Ovary (tissue), 3 donors: ENCODE data around the gene GOLGA3.

Source experiments
- POLR2A ChIP-seq: fragments of 450-650 bp; IDR thresholded peaks from one replicate; pipeline ENCODE4 v1.6.1; 2017; ENCODE audit warnings: antibody characterized with exemption, mild to moderate bottlenecking, moderate library complexity
- TF ChIP-seq, protein P1 (sequence below), 3 donors: fragments of 450-650 bp in 2 of 3; fragments of 200-600 bp in 1 of 3; IDR thresholded peaks; one replicate each; pipeline versions ENCODE4 v1.5.1 to v1.8.0; 2016 to 2022; ENCODE audit warnings: antibody characterized with exemption in 3 of 3, mild to moderate bottlenecking in 1 of 3
- donor health status: DM: no; HTN: no; CAD: no.

DNA sequence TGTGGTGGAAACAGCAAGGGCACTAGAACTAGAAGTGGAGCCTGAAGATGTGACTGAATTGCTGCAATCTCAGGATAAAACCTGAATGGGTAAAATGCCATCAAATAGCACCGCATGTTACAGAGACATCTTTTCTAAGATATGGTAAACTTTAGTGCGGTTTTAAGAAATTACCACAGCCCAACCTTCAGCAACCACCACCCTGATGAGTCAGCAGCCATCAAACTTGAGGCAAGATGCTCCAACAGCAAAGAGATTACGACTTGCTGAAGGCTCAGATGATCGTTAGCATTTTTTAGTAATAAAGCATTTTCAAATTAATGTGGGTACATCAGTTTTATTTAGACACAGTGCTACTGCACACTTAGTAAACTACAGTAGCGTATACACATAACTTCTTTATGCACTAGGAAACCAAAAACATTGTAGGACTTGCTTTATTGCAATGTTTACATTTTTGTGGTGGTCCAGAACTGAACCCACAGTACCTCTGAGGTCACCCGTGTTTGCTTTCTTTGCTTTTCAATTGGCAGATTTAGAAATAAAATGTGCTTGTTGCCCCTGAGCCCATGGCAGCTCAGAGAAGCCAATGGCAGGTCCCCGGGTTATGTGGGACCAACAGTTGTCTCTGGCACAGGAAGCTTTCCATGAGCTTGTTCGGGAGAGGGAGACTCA, 15.9 kb downstream of the GOLGA3 start:
- TF ChIP-seq, protein P1, sequence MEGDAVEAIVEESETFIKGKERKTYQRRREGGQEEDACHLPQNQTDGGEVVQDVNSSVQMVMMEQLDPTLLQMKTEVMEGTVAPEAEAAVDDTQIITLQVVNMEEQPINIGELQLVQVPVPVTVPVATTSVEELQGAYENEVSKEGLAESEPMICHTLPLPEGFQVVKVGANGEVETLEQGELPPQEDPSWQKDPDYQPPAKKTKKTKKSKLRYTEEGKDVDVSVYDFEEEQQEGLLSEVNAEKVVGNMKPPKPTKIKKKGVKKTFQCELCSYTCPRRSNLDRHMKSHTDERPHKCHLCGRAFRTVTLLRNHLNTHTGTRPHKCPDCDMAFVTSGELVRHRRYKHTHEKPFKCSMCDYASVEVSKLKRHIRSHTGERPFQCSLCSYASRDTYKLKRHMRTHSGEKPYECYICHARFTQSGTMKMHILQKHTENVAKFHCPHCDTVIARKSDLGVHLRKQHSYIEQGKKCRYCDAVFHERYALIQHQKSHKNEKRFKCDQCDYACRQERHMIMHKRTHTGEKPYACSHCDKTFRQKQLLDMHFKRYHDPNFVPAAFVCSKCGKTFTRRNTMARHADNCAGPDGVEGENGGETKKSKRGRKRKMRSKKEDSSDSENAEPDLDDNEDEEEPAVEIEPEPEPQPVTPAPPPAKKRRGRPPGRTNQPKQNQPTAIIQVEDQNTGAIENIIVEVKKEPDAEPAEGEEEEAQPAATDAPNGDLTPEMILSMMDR (IDR thresholded peaks at IDR 0.05) = no peak
- no peak for TF ChIP-seq POLR2A
